WTC11 (cell line): ENCODE data around the gene GABRA4.

ENCODE experiments used
- ARID4B ChIP-seq: sonication (generic); formaldehyde crosslinking; IDR thresholded peaks from 2 replicates; pipeline ENCODE4 v1.8.0; 2023; ENCODE audit warnings: missing genetic modification reagents, mild to moderate bottlenecking, borderline replicate concordance
- CTCF ChIP-seq: fragments of 200-600 bp; IDR thresholded peaks from 2 replicates; pipeline ENCODE4 v1.8.0; 2022; ENCODE audit warnings: antibody characterized with exemption
- FOXJ3 ChIP-seq: sonication (generic); formaldehyde crosslinking; IDR thresholded peaks from 2 replicates; pipeline ENCODE4 v1.9.0; 2021; ENCODE audit warnings: missing genetic modification reagents, mild to moderate bottlenecking, borderline replicate concordance
- IRF1 ChIP-seq: sonication (generic); formaldehyde crosslinking; IDR thresholded peaks from 2 replicates; pipeline ENCODE4 v1.8.0; 2023; ENCODE audit warnings: missing genetic modification reagents
- NFE2L1 ChIP-seq: sonication (generic); formaldehyde crosslinking; IDR thresholded peaks from 2 replicates; pipeline ENCODE4 v1.8.1; 2023; ENCODE audit warnings: missing genetic modification reagents
- NR1H2 ChIP-seq: sonication (generic); formaldehyde crosslinking; IDR thresholded peaks from 2 replicates; pipeline ENCODE4 v1.9.0; 2021; ENCODE audit warnings: mild to moderate bottlenecking, moderate library complexity, missing genetic modification reagents
- RELA ChIP-seq: sonication (generic); formaldehyde crosslinking; IDR thresholded peaks from 2 replicates; pipeline ENCODE4 v1.8.1; 2022; ENCODE audit warnings: missing genetic modification reagents, mild to moderate bottlenecking, borderline replicate concordance
- SMAD4 ChIP-seq: sonication (generic); formaldehyde crosslinking; IDR thresholded peaks from 2 replicates; pipeline ENCODE4 v1.8.0; 2022; ENCODE audit warnings: mild to moderate bottlenecking, missing genetic modification reagents
- SP1 ChIP-seq: sonication (generic); formaldehyde crosslinking; conservative IDR thresholded peaks from 2 replicates; pipeline ENCODE4 v1.8.1; 2022; ENCODE audit warnings: missing genetic modification reagents
- TP53 ChIP-seq: sonication (generic); formaldehyde crosslinking; IDR thresholded peaks from 2 replicates; pipeline ENCODE4 v1.8.1; 2023; ENCODE audit warnings: mild to moderate bottlenecking, missing genetic modification reagents
- TF ChIP-seq, protein P1 (sequence below): fragments of 250-450 bp; sonication (Bioruptor Pico); IDR thresholded peaks from 2 replicates; pipeline ENCODE4 v2.1.2; 2022; ENCODE audit warnings: mild to moderate bottlenecking, moderate library complexity

GRCh38 chr4:46954643-46955042 lies 38.7 kb downstream of the GABRA4 start:
- TF ChIP-seq TP53 = no peak
- no peak for TF ChIP-seq CTCF
- TF ChIP-seq, protein P1, sequence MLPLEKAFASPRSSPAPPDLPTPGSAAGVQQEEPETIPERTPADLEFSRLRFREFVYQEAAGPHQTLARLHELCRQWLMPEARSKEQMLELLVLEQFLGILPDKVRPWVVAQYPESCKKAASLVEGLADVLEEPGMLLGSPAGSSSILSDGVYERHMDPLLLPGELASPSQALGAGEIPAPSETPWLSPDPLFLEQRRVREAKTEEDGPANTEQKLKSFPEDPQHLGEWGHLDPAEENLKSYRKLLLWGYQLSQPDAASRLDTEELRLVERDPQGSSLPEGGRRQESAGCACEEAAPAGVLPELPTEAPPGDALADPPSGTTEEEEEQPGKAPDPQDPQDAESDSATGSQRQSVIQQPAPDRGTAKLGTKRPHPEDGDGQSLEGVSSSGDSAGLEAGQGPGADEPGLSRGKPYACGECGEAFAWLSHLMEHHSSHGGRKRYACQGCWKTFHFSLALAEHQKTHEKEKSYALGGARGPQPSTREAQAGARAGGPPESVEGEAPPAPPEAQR = no peak
- TF ChIP-seq SMAD4 = no peak
- TF ChIP-seq FOXJ3 (CRISPR knock-in tag) = no peak
- no peak for TF ChIP-seq NR1H2 (CRISPR knock-in tag)
- TF ChIP-seq SP1 (CRISPR knock-in tag) = no peak
- TF ChIP-seq ARID4B (CRISPR knock-in tag) = no peak
- no peak for TF ChIP-seq IRF1
- TF ChIP-seq RELA (CRISPR knock-in tag) = no peak
- TF ChIP-seq NFE2L1 = no peak
